HFF-Myc (cell line): Measurements from ENCODE around the gene CAMK2N2.

Experiments used
- DNase-seq: peaks from one replicate; pipeline ENCODE4 v3.0.0-alpha.2; 2011; ENCODE audit warnings: low read depth; ENCODE audit errors: extremely low read depth
- H3K4me3 ChIP-seq: replicated peaks from 2 replicates; pipeline ENCODE4 v1.5.1; 2011; ENCODE audit warnings: low read depth, mild to moderate bottlenecking, control low read depth, low read length
- CTCF ChIP-seq: IDR thresholded peaks from 2 replicates; pipeline ENCODE4 v1.5.1; 2012; ENCODE audit warnings: mild to moderate bottlenecking, low read depth, low read length, control low read depth; ENCODE audit errors: missing control alignments

The CAMK2N2 gene

DNA sequence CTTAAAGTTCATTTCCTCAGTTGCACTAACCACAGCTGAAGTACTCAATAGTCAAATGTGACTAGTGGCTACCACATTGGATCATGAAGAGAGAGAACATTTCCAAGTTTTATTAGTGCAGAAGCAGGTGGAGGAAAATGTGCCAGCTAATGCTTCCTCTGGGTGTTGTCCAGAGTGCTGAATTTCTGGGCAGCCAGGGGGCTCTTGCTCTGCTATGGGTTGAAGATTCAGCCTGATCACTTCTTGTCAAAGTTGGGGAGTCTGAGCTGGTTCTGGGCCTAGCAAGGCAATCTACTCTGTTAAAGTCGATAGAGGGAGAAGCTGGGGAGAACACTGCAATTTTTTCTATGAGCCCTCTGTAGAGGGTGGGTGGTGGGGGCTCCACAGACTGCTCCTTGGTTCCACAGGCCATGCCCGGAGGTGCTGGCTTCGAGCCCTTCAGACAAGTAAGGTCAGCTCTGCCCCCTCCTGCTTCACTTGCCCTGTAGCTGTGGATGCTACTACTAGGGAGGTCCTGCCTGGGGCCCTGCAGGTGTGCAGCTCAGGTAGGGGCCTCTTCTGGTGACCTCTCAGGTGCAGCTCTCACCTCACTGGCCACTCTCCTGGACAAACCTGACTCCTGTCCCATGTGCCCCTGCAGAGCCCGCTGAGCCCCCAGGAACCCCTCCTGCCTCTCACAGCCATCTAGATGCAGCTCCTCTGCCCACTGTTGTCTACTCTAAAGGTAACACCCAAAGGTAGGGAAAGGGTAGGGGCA is 20.8 kb downstream of the CAMK2N2 start:
- no peak for DNase-seq
- no peak for TF ChIP-seq CTCF

GRCh38 chr3:184239708-184240107 is 21.6 kb downstream of the CAMK2N2 start:
- no peak for DNase-seq
- H3K4me3 ChIP-seq = no peak overlapping the region
- no peak for TF ChIP-seq CTCF

More for the DNA sequence above, 20.8 kb downstream of the CAMK2N2 start:
- H3K4me3 ChIP-seq = no peak overlapping the region

DNA sequence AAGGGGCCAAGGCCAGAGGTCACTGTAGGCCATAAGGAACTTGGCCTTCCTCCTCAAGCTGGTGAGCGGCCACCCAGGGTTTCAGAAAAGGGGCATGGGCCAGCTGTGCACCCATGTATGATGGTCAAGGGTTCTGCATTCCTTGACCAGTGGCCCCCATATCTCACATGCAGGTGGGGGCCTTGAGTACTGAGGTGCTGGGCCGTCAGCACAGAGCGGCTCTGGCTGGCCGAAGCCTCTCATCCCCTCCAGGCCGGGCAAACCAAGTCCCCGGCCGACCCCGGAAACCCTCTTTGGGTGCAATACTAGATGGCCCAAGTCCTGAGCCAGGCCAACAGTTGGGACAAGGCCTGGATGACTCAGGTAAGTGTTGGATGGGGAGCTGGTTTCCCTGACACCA is 22.1 kb downstream of the CAMK2N2 start:
- H3K4me3 ChIP-seq = no peak overlapping the region
- no peak for TF ChIP-seq CTCF
- no peak for DNase-seq

DNA sequence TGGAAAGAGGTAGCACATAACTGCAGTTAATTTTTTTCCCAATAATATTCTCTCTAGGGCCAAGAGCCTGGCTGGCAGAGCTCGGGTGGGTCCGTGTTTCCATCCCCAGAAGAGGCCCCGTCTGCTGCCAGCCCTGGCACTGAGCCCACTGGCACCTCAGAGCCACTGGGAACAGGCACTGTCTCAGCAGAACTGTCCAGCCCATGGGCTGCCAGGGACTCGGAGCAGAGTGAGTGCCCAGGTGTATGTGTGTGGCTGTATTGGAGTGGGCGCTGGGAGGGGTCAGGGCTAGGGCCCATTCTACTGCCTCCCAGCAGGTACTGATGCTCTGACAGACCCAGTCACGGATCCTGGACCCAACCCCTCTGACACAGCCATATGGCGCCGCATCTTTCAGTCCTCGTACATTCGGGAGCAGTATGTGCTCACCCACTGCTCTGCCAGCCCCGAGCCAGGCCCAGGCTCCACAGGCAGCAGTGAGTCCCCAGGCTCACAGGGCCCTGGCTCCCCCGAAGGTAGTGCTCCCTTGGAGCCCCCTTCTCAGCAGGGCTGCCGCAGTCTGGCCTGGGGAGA is 23.0 kb downstream of the CAMK2N2 start:
- no peak for TF ChIP-seq CTCF
- DNase-seq = no peak
- H3K4me3 ChIP-seq = no peak overlapping the region

DNA sequence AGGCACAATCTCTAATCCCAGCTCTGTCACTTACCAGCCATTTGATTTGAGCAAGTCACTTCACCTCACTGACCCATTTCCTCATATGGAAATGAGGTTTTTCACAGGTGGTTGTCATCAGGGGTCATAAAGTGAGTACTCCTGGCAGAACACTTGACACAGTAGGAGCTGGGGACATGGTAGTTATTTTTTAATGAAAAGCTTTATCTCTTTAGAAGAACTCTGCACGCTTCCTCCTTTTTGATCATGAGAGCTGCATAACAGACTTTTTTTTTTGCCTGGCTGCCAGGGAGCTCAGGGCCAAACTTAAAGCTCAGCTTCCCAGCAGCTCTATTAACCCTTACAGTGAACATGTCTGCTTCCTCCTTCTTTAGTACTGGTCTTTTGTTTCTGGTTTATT is 23.5 kb downstream of the CAMK2N2 start:
- no peak for TF ChIP-seq CTCF
- no peak for DNase-seq
- no peak overlapping the region for H3K4me3 ChIP-seq

DNA sequence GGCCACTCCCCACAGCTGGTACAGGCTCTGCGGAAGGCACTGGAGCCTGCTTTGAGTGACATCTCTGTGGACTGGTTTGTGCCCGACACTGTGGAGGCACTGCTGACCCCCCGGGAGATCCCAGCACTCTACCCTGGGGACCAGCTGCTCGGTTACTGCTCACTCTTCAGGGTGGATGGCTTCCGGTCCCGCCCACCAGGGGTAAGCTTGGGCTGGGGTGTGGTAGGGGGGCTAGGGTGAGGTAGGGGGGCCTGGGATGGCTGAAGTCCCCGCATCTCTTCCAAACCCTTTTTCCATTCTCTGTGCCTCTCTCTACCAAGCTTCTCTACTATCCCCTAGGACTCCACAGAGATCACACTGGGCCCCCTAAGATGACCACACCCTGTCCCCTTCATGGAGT is 24.1 kb downstream of the CAMK2N2 start:
- no peak for TF ChIP-seq CTCF
- no peak for DNase-seq
- no peak overlapping the region for H3K4me3 ChIP-seq
